BE2C (cell line): ENCODE data around the gene YIF1B.
"Not testable (repeated sequence)": the region's sequence is repeated elsewhere in the genome, so short reads cannot be mapped to it uniquely, and the experiment has no call there.

Experiments used
- DNase-seq: peaks from one replicate; pipeline ENCODE4 v3.0.0-alpha.2; 2020
- H3K27me3 ChIP-seq: fragments of 250-450 bp; sonication (Bioruptor Pico); 2 replicates; pipeline ENCODE4 v1.5.1; 2020; ENCODE audit warnings: mild to moderate bottlenecking
- H3K36me3 ChIP-seq: fragments of 250-450 bp; sonication (Bioruptor Pico); 2 replicates; pipeline ENCODE4 v1.5.1; 2020; ENCODE audit warnings: mild to moderate bottlenecking
- H3K4me1 ChIP-seq: fragments of 250-450 bp; sonication (Bioruptor Pico); 2 replicates; pipeline ENCODE4 v1.5.1; 2020
- H3K4me3 ChIP-seq: 2 replicates; pipeline ENCODE4 v1.5.1; 2011; ENCODE audit warnings: low read depth, low read length
- H3K9me3 ChIP-seq: fragments of 250-450 bp; sonication (Bioruptor Pico); 2 replicates; pipeline ENCODE4 v1.5.1; 2020
- TF ChIP-seq, protein P1 (sequence below): IDR thresholded peaks from 2 replicates; pipeline ENCODE4 v1.5.1; 2012; ENCODE audit warnings: mild to moderate bottlenecking, low read depth, low read length

The YIF1B gene

DNA sequence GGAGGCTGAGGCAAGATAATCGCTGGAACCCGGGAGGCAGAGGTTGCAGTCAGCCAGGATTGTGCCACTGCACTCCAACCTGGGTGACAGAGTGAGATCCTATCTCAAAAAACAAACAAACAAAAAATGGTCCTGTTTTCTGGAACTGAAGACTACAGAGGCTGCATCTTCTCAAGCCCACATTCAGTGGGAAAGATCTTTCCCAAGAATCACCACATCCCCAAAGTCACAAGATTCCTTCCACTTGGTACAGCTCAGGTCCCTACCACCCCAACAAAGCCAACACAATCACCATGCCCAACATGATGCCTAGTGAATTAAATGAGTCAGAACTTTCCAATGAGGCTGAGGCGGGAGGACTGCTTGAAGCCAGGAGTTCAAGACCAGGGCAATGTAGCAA is 35.1 kb upstream of the YIF1B start:
- TF ChIP-seq, protein P1, sequence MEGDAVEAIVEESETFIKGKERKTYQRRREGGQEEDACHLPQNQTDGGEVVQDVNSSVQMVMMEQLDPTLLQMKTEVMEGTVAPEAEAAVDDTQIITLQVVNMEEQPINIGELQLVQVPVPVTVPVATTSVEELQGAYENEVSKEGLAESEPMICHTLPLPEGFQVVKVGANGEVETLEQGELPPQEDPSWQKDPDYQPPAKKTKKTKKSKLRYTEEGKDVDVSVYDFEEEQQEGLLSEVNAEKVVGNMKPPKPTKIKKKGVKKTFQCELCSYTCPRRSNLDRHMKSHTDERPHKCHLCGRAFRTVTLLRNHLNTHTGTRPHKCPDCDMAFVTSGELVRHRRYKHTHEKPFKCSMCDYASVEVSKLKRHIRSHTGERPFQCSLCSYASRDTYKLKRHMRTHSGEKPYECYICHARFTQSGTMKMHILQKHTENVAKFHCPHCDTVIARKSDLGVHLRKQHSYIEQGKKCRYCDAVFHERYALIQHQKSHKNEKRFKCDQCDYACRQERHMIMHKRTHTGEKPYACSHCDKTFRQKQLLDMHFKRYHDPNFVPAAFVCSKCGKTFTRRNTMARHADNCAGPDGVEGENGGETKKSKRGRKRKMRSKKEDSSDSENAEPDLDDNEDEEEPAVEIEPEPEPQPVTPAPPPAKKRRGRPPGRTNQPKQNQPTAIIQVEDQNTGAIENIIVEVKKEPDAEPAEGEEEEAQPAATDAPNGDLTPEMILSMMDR = no peak
- no peaks in the 10 kb centered on the region; the same call in 1 of the 2 replicates for H3K27me3 ChIP-seq
- no peak overlapping the region for H3K4me3 ChIP-seq
- no peaks in the 10 kb centered on the region for H3K4me1 ChIP-seq
- no peaks in the 10 kb centered on the region for H3K9me3 ChIP-seq
- no peak for DNase-seq
- no peaks in the 10 kb centered on the region for H3K36me3 ChIP-seq

DNA sequence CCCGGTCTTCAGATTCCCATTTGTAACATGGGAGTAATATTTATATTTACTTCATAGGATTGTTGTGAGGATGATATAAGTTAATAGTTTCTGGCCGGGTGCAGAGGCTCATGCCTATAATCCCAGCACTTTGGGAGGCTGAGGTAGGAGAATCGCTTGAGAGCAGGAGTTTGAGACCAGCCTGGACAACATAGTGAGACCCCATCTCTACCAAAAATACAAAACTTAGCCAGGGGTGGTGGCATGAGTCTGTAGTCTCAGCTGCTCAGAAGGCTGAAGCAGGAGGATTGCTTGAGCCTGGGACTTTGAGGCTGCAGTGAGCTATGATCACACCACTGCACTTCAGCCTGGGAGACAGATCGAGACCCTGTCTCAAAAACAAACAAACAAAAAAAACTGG is 31.1 kb upstream of the YIF1B start:
- no peaks in the 10 kb centered on the region for H3K4me1 ChIP-seq
- no peak overlapping the region for H3K4me3 ChIP-seq
- H3K27me3 ChIP-seq = no peaks in the 10 kb centered on the region
- DNase-seq = no peak
- TF ChIP-seq, protein P1 = no peak
- no peaks in the 10 kb centered on the region for H3K36me3 ChIP-seq
- no peaks in the 10 kb centered on the region for H3K9me3 ChIP-seq

GRCh38 chr19:38340927-38341326 is 25.2 kb upstream of the YIF1B start:
- H3K4me3 ChIP-seq = no peak overlapping the region
- no peaks in the 10 kb centered on the region for H3K9me3 ChIP-seq
- no peaks in the 10 kb centered on the region for H3K27me3 ChIP-seq
- no peaks in the 10 kb centered on the region for H3K4me1 ChIP-seq
- H3K36me3 ChIP-seq = no peaks in the 10 kb centered on the region
- DNase-seq = no peak
- TF ChIP-seq, protein P1 = no peak

DNA sequence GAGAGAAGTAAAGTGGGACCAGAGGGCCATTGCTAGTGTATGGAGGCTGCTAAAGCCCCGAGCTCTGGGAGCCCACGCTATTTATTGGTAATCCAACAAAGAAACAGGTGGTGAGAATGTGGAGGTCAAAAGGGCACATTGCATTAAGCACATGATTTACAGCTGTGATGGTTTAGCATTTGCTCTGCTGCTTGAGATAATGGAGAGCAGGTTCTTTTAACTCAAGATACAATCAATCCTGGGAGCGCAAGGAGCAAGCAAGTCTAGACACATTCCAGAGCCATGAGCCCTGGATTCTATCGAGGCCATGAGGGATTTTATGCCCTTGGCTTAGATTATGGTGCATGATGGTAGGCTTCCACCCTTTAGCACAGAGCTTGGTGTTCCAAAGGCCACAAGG is 23.3 kb upstream of the YIF1B start:
- H3K36me3 ChIP-seq, H3K27me3 ChIP-seq, H3K9me3 ChIP-seq, H3K4me3 ChIP-seq, DNase-seq, H3K4me1 ChIP-seq: not testable (repeated sequence)

DNA sequence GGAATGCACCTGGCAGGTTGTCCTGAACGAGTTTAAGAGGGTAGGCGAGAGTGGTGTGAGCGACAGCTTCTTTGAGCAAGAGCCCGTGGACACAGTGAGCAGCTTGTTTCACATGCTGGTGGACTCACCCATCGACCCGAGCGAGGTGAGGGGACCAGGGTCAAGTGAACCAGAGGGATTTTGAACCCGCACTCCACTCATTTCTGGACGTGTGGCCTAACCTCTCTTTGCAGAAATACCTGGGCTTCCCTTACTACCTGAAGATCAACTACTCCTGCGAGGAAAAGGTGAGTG is 21.6 kb upstream of the YIF1B start:
- no peaks in the 10 kb centered on the region for H3K9me3 ChIP-seq
- H3K4me1 ChIP-seq = no peaks in the 10 kb centered on the region
- H3K4me3 ChIP-seq = peak overlapping the region; percentile 63
- TF ChIP-seq, protein P1 = no peak
- DNase-seq = no peak
- no peaks in the 10 kb centered on the region for H3K36me3 ChIP-seq
- no peaks in the 10 kb centered on the region for H3K27me3 ChIP-seq

GRCh38 chr19:38336638-38337359 is 21.1 kb upstream of the YIF1B start:
- peak; percentile 97 for DNase-seq
- no peaks in the 10 kb centered on the region for H3K4me1 ChIP-seq
- peak overlapping the region; percentile 63 for H3K4me3 ChIP-seq
- H3K36me3 ChIP-seq = no peaks in the 10 kb centered on the region
- TF ChIP-seq, protein P1 = no peak
- no peaks in the 10 kb centered on the region for H3K9me3 ChIP-seq
- H3K27me3 ChIP-seq = no peaks in the 10 kb centered on the region
